Upper lobe of left lung (tissue), 6 donors: ENCODE measurements around the gene DAZ1. TPM values are rescaled to one million over a fixed set of nuclear protein-coding genes. Genes with fewer than 3 reads are reported as not detected.
"Not testable (repeated sequence)": the region's sequence is repeated elsewhere in the genome, so short reads cannot be mapped to it uniquely, and the experiment has no call there.

ENCODE experiments used
- ATAC-seq, 2 donors: fragments of 200-7000 bp; cut with Tn5 transposase; one replicate each; pipeline ENCODE4 v1.9.1; 2022; ENCODE audit warnings: mild to moderate bottlenecking in 2 of 2, moderate library complexity in 2 of 2; ENCODE audit not compliant: low FRiP score in 2 of 2
- DNase-seq, 2 donors: peaks; one replicate each; pipeline ENCODE4 v3.0.0-alpha.2; 2019 to 2020
- H3K27ac ChIP-seq, 4 donors: fragments of 200-600 bp; sonication (generic); one replicate each; pipeline ENCODE4 v1.5.1; 2016 to 2019
- H3K27me3 ChIP-seq, 4 donors: fragments of 200-600 bp; sonication (generic); one replicate each; pipeline ENCODE4 v1.5.1; 2017 to 2019
- H3K36me3 ChIP-seq, 4 donors: fragments of 200-600 bp; sonication (generic); one replicate each; pipeline ENCODE4 v1.5.1; 2016 to 2019
- H3K4me1 ChIP-seq, 4 donors: fragments of 200-600 bp; sonication (generic); one replicate each; pipeline ENCODE4 v1.5.1; 2018 to 2019
- H3K4me3 ChIP-seq, 4 donors: fragments of 200-600 bp; sonication (generic); one replicate each; pipeline ENCODE4 v1.5.1; 2017 to 2019; ENCODE audit warnings: mild to moderate bottlenecking in 2 of 4, moderate library complexity in 1 of 4
- H3K9me3 ChIP-seq, 4 donors: fragments of 200-600 bp; sonication (generic); one replicate each; pipeline ENCODE4 v1.5.1; 2018 to 2019
- WGBS, 2 donors: methylation state at CpG; one replicate each; pipeline ENCODE4 v1.1.5; 2017 to 2018; 5-methylcytosine and 5-hydroxymethylcytosine counted together
- total RNA-seq, 6 donors: library from RNA; depleted of rRNA in 4 of 6; stranded (reverse); fragments of >200 nt in 4 of 6; gene quantifications; one replicate each; pipeline versions ENCODE4 v1.1.0 to v1.2.1, GENCODE V29; 2016 to 2021
- donor health status: DM: no; HTN: no; CAD: no; lungs with moderate emphysema.
- donor health status: DM: no; HTN: yes; CAD: no; lungs with severe emphysema.

The DAZ1 gene, protein sequence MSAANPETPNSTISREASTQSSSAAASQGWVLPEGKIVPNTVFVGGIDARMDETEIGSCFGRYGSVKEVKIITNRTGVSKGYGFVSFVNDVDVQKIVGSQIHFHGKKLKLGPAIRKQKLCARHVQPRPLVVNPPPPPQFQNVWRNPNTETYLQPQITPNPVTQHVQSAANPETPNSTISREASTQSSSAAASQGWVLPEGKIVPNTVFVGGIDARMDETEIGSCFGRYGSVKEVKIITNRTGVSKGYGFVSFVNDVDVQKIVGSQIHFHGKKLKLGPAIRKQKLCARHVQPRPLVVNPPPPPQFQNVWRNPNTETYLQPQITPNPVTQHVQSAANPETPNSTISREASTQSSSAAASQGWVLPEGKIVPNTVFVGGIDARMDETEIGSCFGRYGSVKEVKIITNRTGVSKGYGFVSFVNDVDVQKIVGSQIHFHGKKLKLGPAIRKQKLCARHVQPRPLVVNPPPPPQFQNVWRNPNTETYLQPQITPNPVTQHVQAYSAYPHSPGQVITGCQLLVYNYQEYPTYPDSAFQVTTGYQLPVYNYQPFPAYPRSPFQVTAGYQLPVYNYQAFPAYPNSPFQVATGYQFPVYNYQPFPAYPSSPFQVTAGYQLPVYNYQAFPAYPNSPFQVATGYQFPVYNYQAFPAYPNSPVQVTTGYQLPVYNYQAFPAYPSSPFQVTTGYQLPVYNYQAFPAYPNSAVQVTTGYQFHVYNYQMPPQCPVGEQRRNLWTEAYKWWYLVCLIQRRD
- total RNA-seq: not detected

DNA sequence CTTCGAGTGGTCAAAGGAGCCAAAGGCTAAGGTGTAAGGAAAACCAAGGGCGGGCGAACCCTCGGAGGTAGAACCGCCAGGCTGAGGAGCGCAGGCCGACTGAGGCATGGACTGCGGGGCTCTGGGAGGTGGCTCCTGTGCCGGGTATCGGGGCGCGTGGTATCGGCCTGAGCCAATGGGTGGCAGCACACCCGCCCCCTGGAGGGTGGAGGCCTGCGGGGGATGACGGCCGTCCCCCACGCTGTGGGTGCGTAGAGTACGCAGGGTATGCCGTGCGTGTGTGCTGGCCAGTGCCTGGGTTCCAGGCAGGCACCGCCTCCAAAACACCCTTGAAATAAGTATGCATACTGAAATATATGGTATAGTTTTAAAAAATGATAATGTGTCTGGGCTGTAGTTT is at the start of gene DAZ1:
Gene DAZ1, minus strand, starts transcription at position 101 of the 400 bp plus-strand sequence. CDS start 208 bp downstream, outside the sequence.
- no CpG with 5 or more reads among the region's 23 CpGs for WGBS, 2 donors
- not testable (repeated sequence) for H3K4me3 ChIP-seq, H3K4me1 ChIP-seq, H3K9me3 ChIP-seq, H3K36me3 ChIP-seq, H3K27me3 ChIP-seq, DNase-seq, ATAC-seq, H3K27ac ChIP-seq

DNA sequence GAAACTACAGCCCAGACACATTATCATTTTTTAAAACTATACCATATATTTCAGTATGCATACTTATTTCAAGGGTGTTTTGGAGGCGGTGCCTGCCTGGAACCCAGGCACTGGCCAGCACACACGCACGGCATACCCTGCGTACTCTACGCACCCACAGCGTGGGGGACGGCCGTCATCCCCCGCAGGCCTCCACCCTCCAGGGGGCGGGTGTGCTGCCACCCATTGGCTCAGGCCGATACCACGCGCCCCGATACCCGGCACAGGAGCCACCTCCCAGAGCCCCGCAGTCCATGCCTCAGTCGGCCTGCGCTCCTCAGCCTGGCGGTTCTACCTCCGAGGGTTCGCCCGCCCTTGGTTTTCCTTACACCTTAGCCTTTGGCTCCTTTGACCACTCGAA is 20.4 kb upstream of the DAZ1 start, which contains the start of gene DAZ2:
Gene DAZ2, plus strand, starts transcription at position 301 of the 400 bp plus-strand sequence. CDS start 208 bp downstream, outside the sequence.
- H3K36me3 ChIP-seq, DNase-seq, H3K9me3 ChIP-seq, H3K27me3 ChIP-seq, H3K4me1 ChIP-seq, H3K27ac ChIP-seq, H3K4me3 ChIP-seq, ATAC-seq: not testable (repeated sequence)
- WGBS, 2 donors: no CpG with 5 or more reads among the region's 23 CpGs

DNA sequence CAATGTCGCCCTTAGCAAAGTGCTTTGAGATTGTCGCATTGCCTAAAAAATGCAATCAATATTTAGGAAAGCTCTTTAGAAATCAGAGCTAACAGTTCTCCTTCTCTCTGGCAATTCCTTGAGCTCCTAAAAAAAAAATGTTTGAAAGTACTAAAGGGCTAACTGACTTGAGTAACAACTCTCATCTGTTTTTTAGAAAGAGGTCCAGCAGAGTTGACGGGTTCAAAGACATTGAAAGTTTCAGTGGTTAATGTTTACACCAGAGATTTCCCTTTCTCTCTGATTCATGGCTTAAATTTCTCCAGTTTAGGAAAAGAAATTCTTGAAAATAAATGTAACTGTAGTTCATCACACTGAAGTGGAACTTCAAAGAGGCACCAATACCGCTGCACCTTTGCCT is 11.9 kb upstream of the DAZ1 start:
- H3K27me3 ChIP-seq, H3K27ac ChIP-seq, ATAC-seq, H3K9me3 ChIP-seq, H3K36me3 ChIP-seq, H3K4me3 ChIP-seq, H3K4me1 ChIP-seq, DNase-seq: not testable (repeated sequence)
- no CpG with 5 or more reads among the region's 4 CpGs for WGBS, 2 donors

DNA sequence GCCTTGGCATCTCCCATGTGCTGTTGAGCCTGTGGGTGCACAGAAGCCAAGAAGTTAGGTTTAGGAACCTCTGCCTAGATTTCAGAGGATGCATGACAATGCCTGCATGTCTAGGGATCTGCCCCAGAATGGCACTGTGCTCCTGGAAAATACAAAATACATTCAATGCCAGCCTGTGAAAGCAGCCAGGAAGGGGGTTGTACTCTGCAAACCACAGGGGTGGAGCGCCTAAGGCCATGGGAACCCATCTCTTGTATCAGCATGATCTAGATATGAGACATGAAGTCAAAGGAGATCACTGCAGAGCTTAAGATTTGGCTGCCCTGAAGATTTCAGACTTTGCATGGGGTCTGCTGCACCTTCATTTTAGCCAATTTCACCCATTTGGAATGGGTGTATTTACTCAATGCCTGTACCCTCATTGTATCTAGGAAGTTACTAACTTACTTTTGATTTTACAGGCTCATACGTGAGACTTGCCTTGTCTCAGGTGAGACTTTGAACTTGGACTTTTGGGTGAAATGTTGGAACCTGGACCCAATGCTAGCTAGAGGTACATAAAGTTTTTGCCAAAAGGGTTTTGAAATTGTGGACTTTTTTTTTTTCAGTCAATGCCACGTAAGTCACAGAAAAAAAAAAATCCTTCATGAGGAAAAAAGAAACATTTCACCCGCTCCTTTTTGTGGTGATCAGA is 11.1 kb upstream of the DAZ1 start:
- no CpG with 5 or more reads among the region's 4 CpGs for WGBS, 2 donors
- H3K9me3 ChIP-seq, ATAC-seq, H3K4me1 ChIP-seq, DNase-seq, H3K36me3 ChIP-seq, H3K4me3 ChIP-seq, H3K27ac ChIP-seq, H3K27me3 ChIP-seq: not testable (repeated sequence)

DNA sequence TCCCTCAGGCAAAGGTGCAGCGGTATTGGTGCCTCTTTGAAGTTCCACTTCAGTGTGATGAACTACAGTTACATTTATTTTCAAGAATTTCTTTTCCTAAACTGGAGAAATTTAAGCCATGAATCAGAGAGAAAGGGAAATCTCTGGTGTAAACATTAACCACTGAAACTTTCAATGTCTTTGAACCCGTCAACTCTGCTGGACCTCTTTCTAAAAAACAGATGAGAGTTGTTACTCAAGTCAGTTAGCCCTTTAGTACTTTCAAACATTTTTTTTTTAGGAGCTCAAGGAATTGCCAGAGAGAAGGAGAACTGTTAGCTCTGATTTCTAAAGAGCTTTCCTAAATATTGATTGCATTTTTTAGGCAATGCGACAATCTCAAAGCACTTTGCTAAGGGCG is 8.6 kb upstream of the DAZ1 start:
- ATAC-seq, H3K36me3 ChIP-seq, DNase-seq, H3K27me3 ChIP-seq, H3K4me3 ChIP-seq, H3K4me1 ChIP-seq, H3K27ac ChIP-seq, H3K9me3 ChIP-seq: not testable (repeated sequence)
- WGBS, 2 donors: no CpG with 5 or more reads among the region's 4 CpGs

Other genes with a start within 250 kb of the DAZ1 start
- gene BPY2, start 214.7 kb downstream of the DAZ1 start, total RNA-seq: not detected
- gene DAZ2, start 20.5 kb upstream of the DAZ1 start, total RNA-seq: not detected